ENCODE measurements around the gene CSH2. TPM values are rescaled to one million over a fixed set of nuclear protein-coding genes. Genes with fewer than 3 reads are reported as not detected.
A peak's percentile ranks its signal among the peaks of the same experiment; 100 is the strongest.

CSH2 gene
- total and polyA plus RNA-seq, 2 of the 13 experiments (the other 11 are each of a cell fraction or from before 2014, with no cell fraction given): not detected

DNA sequence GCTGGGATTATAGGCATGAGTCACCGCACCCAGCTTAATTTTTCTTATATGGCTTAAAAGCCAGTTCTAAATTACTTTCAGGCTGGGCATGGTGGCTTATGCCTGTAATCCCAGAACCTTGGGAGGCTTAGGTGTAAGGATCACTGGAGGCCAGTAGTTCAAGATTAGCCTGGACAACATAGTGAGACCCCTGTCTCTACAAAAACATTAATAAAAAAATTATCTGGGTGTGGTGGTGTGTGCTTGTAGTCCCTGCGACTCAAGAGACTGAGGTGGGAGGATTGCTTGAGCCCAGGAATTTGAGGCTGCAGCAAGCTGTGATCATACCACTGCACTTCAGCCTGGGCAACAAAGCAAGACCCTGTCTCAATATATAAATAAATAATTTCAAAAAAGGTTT lies 20.2 kb downstream of the CSH2 start:
- Histone ChIP-seq H3K27ac (ENCODE audit: extremely low read length, insufficient read depth, low read length) (no peak overlapping the region), H3K4me2 (ENCODE audit: low read depth, low read length) (peak overlapping the region; percentile 68; the same call in 1 of the 2 replicates), H4K20me1 (ENCODE audit: insufficient read depth, low read length) (no peaks in the 10 kb centered on the region), H3K9ac (ENCODE audit: insufficient read depth, low read depth, low read length) (no peak overlapping the region), H3K27me3 (ENCODE audit: control insufficient read depth in 1 of 2, insufficient read depth in 2 of 2, low read length in 2 of 2) (no peaks in the 10 kb centered on the region), H3K36me3 (replicated peaks in 1 of 2; ENCODE audit: control insufficient read depth in 1 of 2, insufficient read depth in 2 of 2, low read length in 2 of 2) (no peaks in the 10 kb centered on the region), H3K4me1 (ENCODE audit: insufficient read depth, low read length) (peaks cover 56% of the 10 kb centered on the region), H2AFZ (ENCODE audit: low read length) (no peak overlapping the region), H3K4me3 (replicated peaks in 1 of 3; ENCODE audit: insufficient read depth in 1 of 3, low read depth in 2 of 3, low read length in 3 of 3) (no peak overlapping the region), H3K9me3 (ENCODE audit: low read length) (no peaks in the 10 kb centered on the region), H3K79me2 (ENCODE audit: insufficient read depth, low read length) (no peaks in the 10 kb centered on the region)
- FAIRE-seq (no peak), DNase-seq (ENCODE audit: low spot score) (no peak), ATAC-seq (no peak)
- POLR2A ChIA-PET: interaction anchor here (1.4 kb wide), 1 partner anchor 10 kb away, joined by 5 read pairs; the partner anchor contains the start of gene SMARCD2
- WGBS (ENCODE audit: low lambda C conversion rate): 72% methylated on average over 2 of the region's 2 CpGs
- no TSS peak for BruUV-seq (replicated peaks)
- in situ Hi-C loops (cut with HindIII; ENCODE audit: extremely low pct_ligation_motif_present, low pct_unique_long_range_greater_than_20kb) (no loop called here), intact Hi-C loops (cut with micrococcal nuclease; ENCODE audit: unreplicated experiment) (no loop called here)
- TF ChIP-seq NBN (conservative IDR thresholded peaks at IDR 0.05) (no peak), ZNF770 (CRISPR knock-in tag; IDR thresholded peaks at IDR 0.05) (peak; percentile 8; the same call in 1 of the 2 replicates), ZNF121 (CRISPR knock-in tag; IDR thresholded peaks at IDR 0.05) (peak; percentile 90)
- CTCF ChIA-PET (ENCODE audit: low intra/inter-chr PET ratio, low total read pairs): no interaction called here

DNA sequence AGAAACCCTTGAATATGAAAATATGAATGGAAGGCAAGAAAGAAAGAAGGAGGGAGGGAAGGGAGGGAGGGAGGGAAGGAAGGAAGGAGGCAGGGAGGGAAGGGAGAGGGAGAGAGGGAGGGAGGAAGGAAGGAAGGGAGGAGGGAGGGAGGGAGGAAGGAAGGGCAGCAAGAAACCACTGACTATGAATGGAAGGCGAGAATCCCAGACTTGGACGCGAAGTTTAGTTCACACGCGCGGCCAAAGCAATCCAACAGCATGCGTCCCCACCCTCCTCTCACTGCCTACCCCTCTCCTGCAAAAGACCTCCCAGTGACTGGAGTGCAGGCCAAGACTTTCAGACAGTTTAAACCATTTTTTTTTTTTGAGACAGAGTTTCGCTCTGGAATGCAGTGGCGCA lies 23.1 kb downstream of the CSH2 start:
- in situ Hi-C loops (cut with HindIII; ENCODE audit: extremely low pct_ligation_motif_present, low pct_unique_long_range_greater_than_20kb) (no loop called here), intact Hi-C loops (cut with micrococcal nuclease; ENCODE audit: unreplicated experiment) (no loop called here)
- Histone ChIP-seq H3K36me3 (replicated peaks in 1 of 2; ENCODE audit: control insufficient read depth in 1 of 2, insufficient read depth in 2 of 2, low read length in 2 of 2) (no peaks in the 10 kb centered on the region), H3K4me3 (replicated peaks in 1 of 3; ENCODE audit: insufficient read depth in 1 of 3, low read depth in 2 of 3, low read length in 3 of 3) (no peak overlapping the region), H3K79me2 (ENCODE audit: insufficient read depth, low read length) (no peaks in the 10 kb centered on the region), H3K27me3 (ENCODE audit: control insufficient read depth in 1 of 2, insufficient read depth in 2 of 2, low read length in 2 of 2) (no peaks in the 10 kb centered on the region), H3K9me3 (ENCODE audit: low read length) (no peaks in the 10 kb centered on the region), H4K20me1 (ENCODE audit: insufficient read depth, low read length) (no peaks in the 10 kb centered on the region), H3K4me1 (ENCODE audit: insufficient read depth, low read length) (peaks cover 44% of the 10 kb centered on the region), H3K4me2 (ENCODE audit: low read depth, low read length) (no peak overlapping the region), H3K9ac (ENCODE audit: insufficient read depth, low read depth, low read length) (no peak overlapping the region), H2AFZ (ENCODE audit: low read length) (no peak overlapping the region), H3K27ac (ENCODE audit: extremely low read length, insufficient read depth, low read length) (no peak overlapping the region)
- CTCF ChIA-PET (ENCODE audit: low intra/inter-chr PET ratio, low total read pairs): no interaction called here
- DNase-seq (ENCODE audit: low spot score): no peak
- ATAC-seq: no peak
- TF ChIP-seq ZNF260 (CRISPR knock-in tag; IDR thresholded peaks at IDR 0.05; ENCODE audit: borderline replicate concordance, low read depth): no peak
- 0 out of 2 replicates have a peak, but pooled peaks have one; percentile 81 for TF ChIP-seq PCBP1 (IDR thresholded peaks at IDR 0.05; ENCODE audit: borderline replicate concordance, low read depth, low read length)
- TF ChIP-seq, protein P1, sequence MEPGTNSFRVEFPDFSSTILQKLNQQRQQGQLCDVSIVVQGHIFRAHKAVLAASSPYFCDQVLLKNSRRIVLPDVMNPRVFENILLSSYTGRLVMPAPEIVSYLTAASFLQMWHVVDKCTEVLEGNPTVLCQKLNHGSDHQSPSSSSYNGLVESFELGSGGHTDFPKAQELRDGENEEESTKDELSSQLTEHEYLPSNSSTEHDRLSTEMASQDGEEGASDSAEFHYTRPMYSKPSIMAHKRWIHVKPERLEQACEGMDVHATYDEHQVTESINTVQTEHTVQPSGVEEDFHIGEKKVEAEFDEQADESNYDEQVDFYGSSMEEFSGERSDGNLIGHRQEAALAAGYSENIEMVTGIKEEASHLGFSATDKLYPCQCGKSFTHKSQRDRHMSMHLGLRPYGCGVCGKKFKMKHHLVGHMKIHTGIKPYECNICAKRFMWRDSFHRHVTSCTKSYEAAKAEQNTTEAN (CRISPR knock-in tag; conservative IDR thresholded peaks at IDR 0.05): no peak
- no peak for TF ChIP-seq ZBED4 (CRISPR knock-in tag; IDR thresholded peaks at IDR 0.05; ENCODE audit: borderline replicate concordance)
- no peak for TF ChIP-seq NFYB (CRISPR knock-in tag; IDR thresholded peaks at IDR 0.05)
- 0 out of 2 replicates have a peak, but pooled peaks have one; percentile 23 for TF ChIP-seq ZBTB38 (CRISPR knock-in tag; IDR thresholded peaks at IDR 0.05)
- WGBS (ENCODE audit: low lambda C conversion rate): 80% methylated on average over 9 of the region's 9 CpGs
- POLR2A ChIA-PET: no interaction called here
- FAIRE-seq: no peak
- BruUV-seq (replicated peaks): no TSS peak
